Muscle of leg (tissue), 11 donors: Measurements from ENCODE around the gene HEXIM2. TPM values are rescaled to one million over a fixed set of nuclear protein-coding genes. Genes with fewer than 3 reads are reported as not detected.
"Not testable (repeated sequence)": the region's sequence is repeated elsewhere in the genome, so short reads cannot be mapped to it uniquely, and the experiment has no call there.

Source experiments
- DNase-seq: peaks from one replicate; pipeline ENCODE4 v3.0.0; 2013
- H3K27ac ChIP-seq: one replicate; pipeline ENCODE4 v1.5.1; 2013; ENCODE audit warnings: mild to moderate bottlenecking, low read length, control low read depth
- H3K27me3 ChIP-seq: one replicate; pipeline ENCODE4 v1.6.1; 2013; ENCODE audit warnings: low read length; ENCODE audit not compliant: control insufficient read depth, insufficient read depth
- H3K36me3 ChIP-seq: one replicate; pipeline ENCODE4 v1.6.1; 2013; ENCODE audit warnings: low read length; ENCODE audit not compliant: control insufficient read depth, insufficient read depth
- H3K4me1 ChIP-seq: one replicate; pipeline ENCODE4 v1.6.1; 2013; ENCODE audit warnings: low read length; ENCODE audit not compliant: control insufficient read depth, insufficient read depth
- H3K4me3 ChIP-seq: one replicate; pipeline ENCODE4 v1.5.1; 2013; ENCODE audit warnings: low read length, control low read depth
- H3K9me3 ChIP-seq: replicated peaks from 2 replicates; pipeline ENCODE4 v1.6.1; 2013; ENCODE audit warnings: low read depth, low read length; ENCODE audit not compliant: control insufficient read depth
- WGBS: methylation state at CpG from one replicate; pipeline ENCODE4 v1.1.5; 2013; ENCODE audit warnings: missing lambda C conversion rate; ENCODE audit not compliant: insufficient coverage; 5-methylcytosine and 5-hydroxymethylcytosine counted together
- polyA plus RNA-seq, 8 donors: library from polyadenylated mRNA; unstranded; fragments of 120-200 nt; gene quantifications; one replicate each; pipeline versions ENCODE4 v1.2.1 to v1.2.3, GENCODE V29; 2013; ENCODE audit warnings: inconsistent platforms in 1 of 8, low replicate concordance in 1 of 8; ENCODE audit not compliant: insufficient read length in 8 of 8, insufficient read depth in 1 of 8
- total RNA-seq: library from RNA; stranded (reverse); fragments of 120-200 nt; gene quantifications from one replicate; pipeline ENCODE4 v1.2.4, GENCODE V29; 2013

Gene HEXIM2
- total and polyA plus RNA-seq, 9 donors = 6.2 to 9.1 (median 7.8) TPM

- DNase-seq = no peak
- no peak overlapping the region for H3K4me3 ChIP-seq
- H3K9me3 ChIP-seq = no peaks in the 10 kb centered on the region
- no peaks in the 10 kb centered on the region for H3K4me1 ChIP-seq
- no peaks in the 10 kb centered on the region for H3K27me3 ChIP-seq
- no peak overlapping the region for H3K27ac ChIP-seq
- 69% methylated on average over 5 of the region's 7 CpGs for WGBS
- H3K36me3 ChIP-seq = no peaks in the 10 kb centered on the region
These were observed 25.2 kb downstream of the HEXIM2 start for GRCh38 chr17:45186801-45187354.

GRCh38 chr17:45189009-45189408, 27.3 kb downstream of the HEXIM2 start:
- Histone ChIP-seq H3K27me3 (no peaks in the 10 kb centered on the region), H3K9me3 (no peaks in the 10 kb centered on the region), H3K36me3 (no peaks in the 10 kb centered on the region), H3K4me1 (no peaks in the 10 kb centered on the region), H3K4me3 (no peak overlapping the region), H3K27ac (no peak overlapping the region)
- no CpG with 5 or more reads among the region's 2 CpGs for WGBS
- DNase-seq = no peak

DNA sequence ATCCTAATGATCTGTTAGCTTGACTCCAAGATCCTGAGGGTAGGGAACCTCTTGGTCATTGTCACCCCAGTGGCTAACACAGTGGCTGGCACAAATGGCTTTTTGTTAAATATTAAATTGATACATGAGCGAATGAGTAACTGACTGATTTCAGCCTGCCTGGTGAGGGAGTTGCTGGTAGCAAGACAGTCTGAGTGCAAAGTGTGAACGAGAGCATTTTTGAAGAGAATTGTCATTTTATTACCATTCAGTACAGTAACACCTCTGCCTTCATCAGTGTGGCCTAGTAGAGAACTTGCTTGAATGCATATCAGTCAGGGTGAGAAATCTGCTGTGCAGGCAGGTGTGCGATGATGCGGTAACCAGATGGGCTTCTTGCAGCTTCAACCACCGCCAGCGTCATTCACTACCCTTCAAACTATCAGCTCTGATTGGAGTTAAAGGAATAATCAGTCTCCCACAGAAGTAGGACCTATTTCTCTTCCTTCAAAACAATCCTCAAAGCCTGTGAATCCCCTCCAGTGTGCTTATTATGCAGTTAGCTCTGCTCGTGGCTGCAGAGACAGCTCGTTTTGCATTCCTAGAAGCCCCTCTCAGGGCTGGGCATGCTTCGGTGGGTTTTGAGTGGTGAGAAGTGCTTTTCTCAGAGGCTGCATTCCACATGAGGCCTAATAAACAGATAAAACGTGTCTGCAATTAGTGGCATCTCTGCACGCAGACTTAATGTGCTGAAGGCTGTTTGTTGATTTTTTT, 29.0 kb downstream of the HEXIM2 start:
- no peak for DNase-seq
- Histone ChIP-seq H3K36me3 (no peaks in the 10 kb centered on the region), H3K27ac (no peak overlapping the region), H3K4me3 (no peak overlapping the region), H3K27me3 (no peaks in the 10 kb centered on the region), H3K4me1 (no peaks in the 10 kb centered on the region), H3K9me3 (no peaks in the 10 kb centered on the region)
- WGBS = 56% methylated on average over 5 of the region's 11 CpGs

DNA sequence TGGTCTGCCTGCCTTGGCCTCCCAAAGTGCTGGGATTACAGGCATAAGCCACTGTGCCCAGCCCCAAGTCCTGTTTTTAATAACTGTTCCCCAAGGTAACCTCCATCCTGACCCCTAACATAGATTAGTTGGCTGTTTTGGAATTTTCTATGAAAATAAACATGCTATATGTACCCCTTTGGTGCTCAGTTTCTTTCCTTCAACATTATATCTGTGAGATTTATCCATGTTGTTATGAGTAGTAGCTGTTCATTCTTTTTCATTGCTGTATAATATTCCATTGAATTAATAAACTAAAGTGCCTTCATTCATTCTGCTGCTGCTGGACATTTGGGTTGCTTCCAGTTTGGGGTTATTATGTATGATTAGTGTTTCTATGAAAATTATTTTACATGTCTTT, 33.7 kb downstream of the HEXIM2 start:
- H3K4me3 ChIP-seq = no peak overlapping the region
- peaks cover 11% of the 10 kb centered on the region for H3K4me1 ChIP-seq
- no peaks in the 10 kb centered on the region for H3K36me3 ChIP-seq
- no peaks in the 10 kb centered on the region for H3K9me3 ChIP-seq
- DNase-seq = no peak
- H3K27me3 ChIP-seq = no peaks in the 10 kb centered on the region
- no peak overlapping the region for H3K27ac ChIP-seq

DNA sequence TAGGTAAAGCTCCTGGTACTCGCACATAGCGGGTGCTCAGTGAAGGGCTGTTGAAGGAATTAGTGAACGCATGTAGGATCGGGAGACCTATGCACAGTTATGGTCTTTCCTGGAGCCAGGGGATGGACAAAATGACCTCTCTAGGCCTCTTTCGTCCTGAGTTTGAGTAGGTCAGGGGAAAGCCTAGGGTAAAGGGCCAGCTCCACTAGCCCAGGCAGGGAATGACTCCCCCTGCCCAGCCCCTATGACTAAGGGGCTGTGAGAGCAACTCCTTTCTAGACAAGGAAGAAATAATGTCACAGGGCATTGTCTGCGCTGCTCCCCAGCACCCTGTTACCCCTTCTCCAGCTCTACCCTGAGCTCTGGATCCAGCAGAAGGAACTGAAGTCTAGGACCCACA, 35.4 kb downstream of the HEXIM2 start:
- WGBS = 95% methylated on average over 4 of the region's 6 CpGs
- no peaks in the 10 kb centered on the region for H3K36me3 ChIP-seq
- H3K27me3 ChIP-seq = no peaks in the 10 kb centered on the region
- no peak overlapping the region for H3K27ac ChIP-seq
- DNase-seq = no peak
- no peak overlapping the region for H3K4me3 ChIP-seq
- peaks cover 11% of the 10 kb centered on the region for H3K4me1 ChIP-seq
- no peaks in the 10 kb centered on the region for H3K9me3 ChIP-seq

- Histone ChIP-seq H3K27me3 (no peaks in the 10 kb centered on the region), H3K4me1 (peaks cover 11% of the 10 kb centered on the region), H3K36me3 (no peaks in the 10 kb centered on the region), H3K27ac (no peak overlapping the region), H3K9me3 (no peaks in the 10 kb centered on the region), H3K4me3 (no peak overlapping the region)
- peak; percentile 91 for DNase-seq
- WGBS = under 1% methylated on average over 12 of the region's 16 CpGs
These were observed 36.1 kb downstream of the HEXIM2 start for GRCh38 chr17:45197555-45198334.

DNA sequence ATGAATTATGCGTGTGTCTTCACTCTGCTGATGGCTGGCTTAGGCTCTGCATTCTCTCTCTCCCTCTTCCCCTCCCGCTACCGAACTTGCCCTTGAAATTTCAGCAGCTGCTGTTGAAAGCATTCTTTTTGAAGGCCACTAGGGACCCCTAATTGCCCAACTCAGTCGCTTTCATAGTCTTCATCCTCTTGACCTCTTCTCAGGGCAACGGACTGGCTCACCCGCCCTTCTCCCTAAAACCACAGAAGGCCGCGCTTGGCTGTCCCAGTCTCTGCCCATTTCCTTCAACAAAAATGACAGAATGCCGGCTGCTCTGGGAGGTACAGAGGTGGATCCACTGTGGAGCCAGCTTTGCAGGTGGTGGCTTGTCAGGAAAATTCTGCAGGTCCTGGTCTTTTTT, 39.0 kb downstream of the HEXIM2 start:
- H3K4me1 ChIP-seq = peaks cover 11% of the 10 kb centered on the region
- H3K4me3 ChIP-seq = no peak overlapping the region
- no peaks in the 10 kb centered on the region for H3K27me3 ChIP-seq
- H3K27ac ChIP-seq = no peak overlapping the region
- no peak for DNase-seq
- no peaks in the 10 kb centered on the region for H3K36me3 ChIP-seq
- no peaks in the 10 kb centered on the region for H3K9me3 ChIP-seq
- WGBS = 41% methylated on average over 8 of the region's 9 CpGs

GRCh38 chr17:45201457-45201856, 39.8 kb downstream of the HEXIM2 start:
- no peak overlapping the region for H3K27ac ChIP-seq
- H3K27me3 ChIP-seq = no peaks in the 10 kb centered on the region
- 80% methylated on average over 2 of the region's 4 CpGs for WGBS
- no peak overlapping the region for H3K4me3 ChIP-seq
- H3K4me1 ChIP-seq = peaks cover 11% of the 10 kb centered on the region
- no peak for DNase-seq
- H3K36me3 ChIP-seq = no peaks in the 10 kb centered on the region
- H3K9me3 ChIP-seq = no peaks in the 10 kb centered on the region

GRCh38 chr17:45201880-45202279, 40.2 kb downstream of the HEXIM2 start:
- H3K4me3 ChIP-seq, H3K27ac ChIP-seq: not testable (repeated sequence)
- WGBS = 82% methylated on average over 3 of the region's 6 CpGs

DNA sequence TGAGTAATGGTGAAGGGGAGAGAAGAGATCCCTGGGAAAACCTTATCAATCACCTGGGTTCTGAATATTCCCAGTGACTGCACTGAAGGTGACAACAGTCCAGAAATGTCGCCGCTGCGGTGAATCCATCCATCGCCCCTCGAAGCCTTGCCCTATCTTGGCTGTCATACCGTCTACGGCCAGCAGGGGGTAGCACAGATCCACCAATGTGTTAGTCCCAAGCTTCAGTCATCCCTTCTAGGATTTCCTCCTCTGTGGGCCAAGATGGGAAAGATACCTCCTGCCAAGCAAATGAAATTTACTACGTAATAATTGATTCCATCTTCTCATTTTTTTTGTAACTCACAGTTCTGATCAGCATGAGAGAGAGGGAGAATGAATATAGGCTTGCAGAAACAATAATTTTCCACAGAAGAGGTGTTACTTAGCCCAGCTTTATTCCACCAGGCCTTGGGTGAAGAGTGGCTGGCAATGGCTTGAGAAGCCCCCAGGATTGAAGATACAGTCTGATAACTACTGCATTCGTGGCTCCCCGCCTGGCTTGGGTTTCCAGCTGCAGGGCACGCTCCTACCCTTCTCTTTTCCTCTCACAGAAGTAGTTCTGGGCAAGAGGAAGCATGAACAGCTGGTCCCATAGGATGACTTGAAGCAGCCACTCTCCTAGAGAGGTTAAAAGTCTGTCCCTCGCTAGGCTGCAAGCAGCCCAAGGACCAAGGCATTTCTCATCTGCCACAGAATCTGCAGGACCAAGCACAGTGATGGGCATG, 57.4 kb downstream of the HEXIM2 start:
- peak; percentile 94 for DNase-seq
- WGBS = 0% methylated on average over 7 of the region's 12 CpGs

More at GRCh38 chr17:45201880-45202279, 40.2 kb downstream of the HEXIM2 start:
- DNase-seq, H3K36me3 ChIP-seq, H3K27me3 ChIP-seq, H3K9me3 ChIP-seq: not testable (repeated sequence)
- peaks cover 11% of the 10 kb centered on the region for H3K4me1 ChIP-seq

More for the DNA sequence above, 57.4 kb downstream of the HEXIM2 start:
- Histone ChIP-seq H3K36me3 (no peaks in the 10 kb centered on the region), H3K4me3 (no peak overlapping the region), H3K27ac (no peak overlapping the region), H3K27me3 (peaks cover 36% of the 10 kb centered on the region), H3K4me1 (peaks cover 26% of the 10 kb centered on the region), H3K9me3 (no peaks in the 10 kb centered on the region)
